GM21576 (cell line): Measurements from ENCODE around the gene FMNL2.
"Not testable (repeated sequence)": the region's sequence is repeated elsewhere in the genome, so short reads cannot be mapped to it uniquely, and the experiment has no call there.

Experiments used
- ATAC-seq: cut with Tn5 transposase; IDR thresholded peaks from one replicate; pipeline ENCODE4 v1.9.1; 2021; ENCODE audit warnings: mild to moderate bottlenecking, moderate library complexity; ENCODE audit not compliant: unreplicated experiment

The FMNL2 gene

GRCh38 chr2:152513029-152513428 lies 178.1 kb downstream of the FMNL2 start:
- ATAC-seq = no peak

GRCh38 chr2:152513681-152514080 lies 178.7 kb downstream of the FMNL2 start:
- ATAC-seq = no peak

- no peak for ATAC-seq
These were observed 183.1 kb downstream of the FMNL2 start for GRCh38 chr2:152518034-152518433.

- ATAC-seq = no peak
These were observed 183.9 kb downstream of the FMNL2 start for GRCh38 chr2:152518641-152519580.

- no peak for ATAC-seq
These were observed 184.6 kb downstream of the FMNL2 start for GRCh38 chr2:152519581-152519952.

- no peak for ATAC-seq
These were observed 185.8 kb downstream of the FMNL2 start for GRCh38 chr2:152520759-152521158.

- not testable (repeated sequence) for ATAC-seq
These were observed 187.5 kb downstream of the FMNL2 start for GRCh38 chr2:152522446-152522845.

GRCh38 chr2:152523091-152523490 lies 188.1 kb downstream of the FMNL2 start:
- no peak for ATAC-seq

- no peak for ATAC-seq
These were observed 190.4 kb downstream of the FMNL2 start for GRCh38 chr2:152525277-152525838.

- ATAC-seq = no peak
These were observed 194.6 kb downstream of the FMNL2 start for GRCh38 chr2:152529420-152530115.

- ATAC-seq = no peak
These were observed 197.3 kb downstream of the FMNL2 start for GRCh38 chr2:152532241-152532640.

GRCh38 chr2:152534460-152535135 lies 199.6 kb downstream of the FMNL2 start:
- no peak for ATAC-seq

GRCh38 chr2:152537081-152537651 lies 202.2 kb downstream of the FMNL2 start:
- no peak for ATAC-seq

GRCh38 chr2:152539424-152539823 lies 204.4 kb downstream of the FMNL2 start:
- ATAC-seq = no peak

GRCh38 chr2:152541712-152542111 lies 206.7 kb downstream of the FMNL2 start:
- no peak for ATAC-seq

GRCh38 chr2:152542337-152542994 lies 207.5 kb downstream of the FMNL2 start:
- ATAC-seq = no peak

GRCh38 chr2:152542995-152543481 lies 208.1 kb downstream of the FMNL2 start:
- no peak for ATAC-seq

- ATAC-seq = no peak
These were observed 208.7 kb downstream of the FMNL2 start for GRCh38 chr2:152543717-152544116.

GRCh38 chr2:152544638-152545037 lies 209.7 kb downstream of the FMNL2 start:
- no peak for ATAC-seq

- ATAC-seq = no peak
These were observed 211.4 kb downstream of the FMNL2 start for GRCh38 chr2:152546230-152546837.
